Measurements from ENCODE around the gene CHRDL2. TPM values are rescaled to one million over a fixed set of nuclear protein-coding genes. Genes with fewer than 3 reads are reported as not detected.

Gene CHRDL2
- total and polyA plus RNA-seq, 2 of the 13 experiments (the other 11 are each of a cell fraction or from before 2014, with no cell fraction given) = 0.04 TPM; not detected in 1

DNA sequence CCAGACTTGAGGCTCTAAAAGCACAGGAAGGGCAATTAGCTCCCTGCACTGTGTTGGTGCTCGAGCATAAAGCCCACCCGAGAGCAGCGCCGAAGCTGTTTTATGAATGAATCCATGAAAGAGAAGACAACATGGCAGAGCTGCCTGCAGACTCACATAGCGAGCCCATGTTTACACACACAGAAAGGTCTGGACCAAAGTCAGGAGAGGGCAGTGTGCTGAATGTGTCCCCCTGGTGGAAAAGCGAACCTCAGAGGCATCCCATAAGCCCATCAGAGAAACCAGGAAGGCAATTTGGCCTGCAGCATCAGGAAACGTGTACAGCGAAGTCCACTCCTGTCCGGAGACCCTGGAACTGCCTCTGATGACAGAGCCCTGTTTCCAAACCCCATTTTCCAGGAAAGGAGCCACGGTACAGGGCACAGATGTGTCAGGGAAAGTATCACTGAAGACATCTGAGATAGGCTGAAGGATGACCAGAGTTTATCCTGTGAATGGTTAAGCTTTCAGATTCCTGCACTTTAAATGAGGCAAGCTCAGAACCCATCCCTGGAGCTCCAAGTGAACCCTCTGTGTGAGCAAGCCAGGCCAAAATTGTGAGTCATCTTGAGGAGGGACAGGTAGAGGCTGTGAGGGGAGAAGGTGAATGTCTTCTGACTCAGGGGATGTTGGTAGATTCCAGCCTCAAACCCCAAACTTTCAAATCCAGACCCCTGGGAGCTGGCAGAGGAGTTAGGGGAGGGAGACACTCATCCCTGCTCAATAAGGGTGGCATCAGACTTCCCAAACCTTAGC is 36.9 kb downstream of the CHRDL2 start (continued):
- TF ChIP-seq ZNF7 (CRISPR knock-in tag; IDR thresholded peaks at IDR 0.05) = no peak
- TF ChIP-seq ZNF446 (CRISPR knock-in tag; IDR thresholded peaks at IDR 0.05) = 0 out of 2 replicates have a peak, but pooled peaks have one; percentile 31
- no peak for TF ChIP-seq GTF3A (CRISPR knock-in tag; conservative IDR thresholded peaks at IDR 0.05)
- no peak for TF ChIP-seq ZNF75D (CRISPR knock-in tag; IDR thresholded peaks at IDR 0.05; ENCODE audit: borderline replicate concordance)
- no peak for TF ChIP-seq EZH2 (conservative IDR thresholded peaks at IDR 0.05; ENCODE audit: low read depth, low read length)
- TF ChIP-seq ZNF567 (CRISPR knock-in tag; IDR thresholded peaks at IDR 0.05; ENCODE audit: borderline replicate concordance) = no peak
- no peak for TF ChIP-seq ZNF570 (CRISPR knock-in tag; IDR thresholded peaks at IDR 0.05; ENCODE audit: borderline replicate concordance)
- no peak for TF ChIP-seq ZFP62 (CRISPR knock-in tag; IDR thresholded peaks at IDR 0.05)
- TF ChIP-seq, protein P1, sequence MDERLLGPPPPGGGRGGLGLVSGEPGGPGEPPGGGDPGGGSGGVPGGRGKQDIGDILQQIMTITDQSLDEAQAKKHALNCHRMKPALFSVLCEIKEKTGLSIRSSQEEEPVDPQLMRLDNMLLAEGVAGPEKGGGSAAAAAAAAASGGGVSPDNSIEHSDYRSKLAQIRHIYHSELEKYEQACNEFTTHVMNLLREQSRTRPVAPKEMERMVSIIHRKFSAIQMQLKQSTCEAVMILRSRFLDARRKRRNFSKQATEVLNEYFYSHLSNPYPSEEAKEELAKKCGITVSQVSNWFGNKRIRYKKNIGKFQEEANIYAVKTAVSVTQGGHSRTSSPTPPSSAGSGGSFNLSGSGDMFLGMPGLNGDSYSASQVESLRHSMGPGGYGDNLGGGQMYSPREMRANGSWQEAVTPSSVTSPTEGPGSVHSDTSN (CRISPR knock-in tag; IDR thresholded peaks at IDR 0.05) = no peak
- TF ChIP-seq, protein P2, sequence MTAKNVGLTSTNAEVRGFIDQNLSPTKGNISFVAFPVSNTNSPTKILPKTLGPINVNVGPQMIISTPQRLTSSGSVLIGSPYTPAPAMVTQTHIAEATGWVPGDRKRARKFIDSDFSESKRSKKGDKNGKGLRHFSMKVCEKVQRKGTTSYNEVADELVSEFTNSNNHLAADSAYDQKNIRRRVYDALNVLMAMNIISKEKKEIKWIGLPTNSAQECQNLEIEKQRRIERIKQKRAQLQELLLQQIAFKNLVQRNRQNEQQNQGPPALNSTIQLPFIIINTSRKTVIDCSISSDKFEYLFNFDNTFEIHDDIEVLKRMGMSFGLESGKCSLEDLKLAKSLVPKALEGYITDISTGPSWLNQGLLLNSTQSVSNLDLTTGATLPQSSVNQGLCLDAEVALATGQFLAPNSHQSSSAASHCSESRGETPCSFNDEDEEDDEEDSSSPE (CRISPR knock-in tag; IDR thresholded peaks at IDR 0.05) = no peak
- no peak for TF ChIP-seq ZNF343 (CRISPR knock-in tag; IDR thresholded peaks at IDR 0.05)
- no peak for TF ChIP-seq ZSCAN31 (CRISPR knock-in tag; IDR thresholded peaks at IDR 0.05; ENCODE audit: low read depth)
- peak; percentile 56 for TF ChIP-seq STAG1 (CRISPR knock-in tag; IDR thresholded peaks at IDR 0.05)
- TF ChIP-seq ZNF20 (CRISPR knock-in tag; IDR thresholded peaks at IDR 0.05) = no peak
- TF ChIP-seq, protein P3, sequence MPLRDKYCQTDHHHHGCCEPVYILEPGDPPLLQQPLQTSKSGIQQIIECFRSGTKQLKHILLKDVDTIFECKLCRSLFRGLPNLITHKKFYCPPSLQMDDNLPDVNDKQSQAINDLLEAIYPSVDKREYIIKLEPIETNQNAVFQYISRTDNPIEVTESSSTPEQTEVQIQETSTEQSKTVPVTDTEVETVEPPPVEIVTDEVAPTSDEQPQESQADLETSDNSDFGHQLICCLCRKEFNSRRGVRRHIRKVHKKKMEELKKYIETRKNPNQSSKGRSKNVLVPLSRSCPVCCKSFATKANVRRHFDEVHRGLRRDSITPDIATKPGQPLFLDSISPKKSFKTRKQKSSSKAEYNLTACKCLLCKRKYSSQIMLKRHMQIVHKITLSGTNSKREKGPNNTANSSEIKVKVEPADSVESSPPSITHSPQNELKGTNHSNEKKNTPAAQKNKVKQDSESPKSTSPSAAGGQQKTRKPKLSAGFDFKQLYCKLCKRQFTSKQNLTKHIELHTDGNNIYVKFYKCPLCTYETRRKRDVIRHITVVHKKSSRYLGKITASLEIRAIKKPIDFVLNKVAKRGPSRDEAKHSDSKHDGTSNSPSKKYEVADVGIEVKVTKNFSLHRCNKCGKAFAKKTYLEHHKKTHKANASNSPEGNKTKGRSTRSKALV (CRISPR knock-in tag; IDR thresholded peaks at IDR 0.05) = no peak
- TF ChIP-seq KAT8 (CRISPR knock-in tag; IDR thresholded peaks at IDR 0.05) = no peak
- TF ChIP-seq, protein P4, sequence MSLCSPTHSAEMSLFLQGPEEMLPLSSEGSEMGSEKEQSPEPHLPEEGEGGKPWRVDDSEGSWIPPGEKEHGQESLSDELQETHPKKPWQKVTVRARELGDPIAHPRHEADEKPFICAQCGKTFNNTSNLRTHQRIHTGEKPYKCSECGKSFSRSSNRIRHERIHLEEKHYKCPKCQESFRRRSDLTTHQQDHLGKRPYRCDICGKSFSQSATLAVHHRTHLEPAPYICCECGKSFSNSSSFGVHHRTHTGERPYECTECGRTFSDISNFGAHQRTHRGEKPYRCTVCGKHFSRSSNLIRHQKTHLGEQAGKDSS (CRISPR knock-in tag; IDR thresholded peaks at IDR 0.05; ENCODE audit: borderline replicate concordance, low read depth) = no peak
- no peak for TF ChIP-seq NONO (IDR thresholded peaks at IDR 0.05)
- 0 out of 2 replicates have a peak, but pooled peaks have one; percentile 22 for TF ChIP-seq NONO (CRISPR knock-in tag; conservative IDR thresholded peaks at IDR 0.05)
- TF ChIP-seq ZNF720 (CRISPR knock-in tag; IDR thresholded peaks at IDR 0.05) = no peak
- TF ChIP-seq, protein P5, sequence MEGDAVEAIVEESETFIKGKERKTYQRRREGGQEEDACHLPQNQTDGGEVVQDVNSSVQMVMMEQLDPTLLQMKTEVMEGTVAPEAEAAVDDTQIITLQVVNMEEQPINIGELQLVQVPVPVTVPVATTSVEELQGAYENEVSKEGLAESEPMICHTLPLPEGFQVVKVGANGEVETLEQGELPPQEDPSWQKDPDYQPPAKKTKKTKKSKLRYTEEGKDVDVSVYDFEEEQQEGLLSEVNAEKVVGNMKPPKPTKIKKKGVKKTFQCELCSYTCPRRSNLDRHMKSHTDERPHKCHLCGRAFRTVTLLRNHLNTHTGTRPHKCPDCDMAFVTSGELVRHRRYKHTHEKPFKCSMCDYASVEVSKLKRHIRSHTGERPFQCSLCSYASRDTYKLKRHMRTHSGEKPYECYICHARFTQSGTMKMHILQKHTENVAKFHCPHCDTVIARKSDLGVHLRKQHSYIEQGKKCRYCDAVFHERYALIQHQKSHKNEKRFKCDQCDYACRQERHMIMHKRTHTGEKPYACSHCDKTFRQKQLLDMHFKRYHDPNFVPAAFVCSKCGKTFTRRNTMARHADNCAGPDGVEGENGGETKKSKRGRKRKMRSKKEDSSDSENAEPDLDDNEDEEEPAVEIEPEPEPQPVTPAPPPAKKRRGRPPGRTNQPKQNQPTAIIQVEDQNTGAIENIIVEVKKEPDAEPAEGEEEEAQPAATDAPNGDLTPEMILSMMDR (CRISPR knock-in tag; IDR thresholded peaks at IDR 0.05) = peak; percentile 64
- no peak for TF ChIP-seq CAMTA2 (CRISPR knock-in tag; IDR thresholded peaks at IDR 0.05; ENCODE audit: borderline replicate concordance)
- peak; percentile 70 for TF ChIP-seq XRCC5 (optimal IDR thresholded peaks at IDR 0.05; ENCODE audit: low read length)
- TF ChIP-seq FOXA1 (IDR thresholded peaks at IDR 0.05) = no peak
- TF ChIP-seq FOXA1 (CRISPR knock-in tag; IDR thresholded peaks at IDR 0.05) = peak; percentile 90
